ENCODE data around the gene RFK.
A peak's percentile ranks its signal among the peaks of the same experiment; 100 is the strongest.

Gene RFK

GRCh38 chr9:76431601-76432000 is 37.4 kb upstream of the RFK start:
- no peaks in the 10 kb centered on the region for H3K4me1 ChIP-seq
- no peak overlapping the region for H3K4me2 ChIP-seq
- H3K27ac ChIP-seq, result no peak overlapping the region
- H4K20me1 ChIP-seq, result no peaks in the 10 kb centered on the region
- no peaks in the 10 kb centered on the region for H3K27me3 ChIP-seq
- no peaks in the 10 kb centered on the region for H3K36me3 ChIP-seq
- H3K9me3 ChIP-seq (replicated peaks in 1 of 11), result peaks cover 0 to 13% (median 5%) of the 10 kb centered on the region in 11 experiments; a peak in 5 of 22 replicates
- H3K9ac ChIP-seq, result no peak overlapping the region
- no peak for TF ChIP-seq Cebpa-rat (IDR thresholded peaks at IDR 0.05)
- H3K4me3 ChIP-seq, result no peak overlapping the region

- no peaks in the 10 kb centered on the region for H3K36me3 ChIP-seq
- H3K4me1 ChIP-seq, result no peaks in the 10 kb centered on the region
- H3K4me2 ChIP-seq, result no peak overlapping the region
- H3K9me3 ChIP-seq (replicated peaks in 1 of 11), result no peaks in the 10 kb centered on the region
- no peaks in the 10 kb centered on the region for H3K27me3 ChIP-seq
- TF ChIP-seq Cebpa-rat (IDR thresholded peaks at IDR 0.05), result no peak
- H3K4me3 ChIP-seq, result no peak overlapping the region
- H3K9ac ChIP-seq, result no peak overlapping the region
- no peaks in the 10 kb centered on the region for H4K20me1 ChIP-seq
- no peak overlapping the region for H3K27ac ChIP-seq
These were observed 32.7 kb upstream of the RFK start for GRCh38 chr9:76426807-76427419.

GRCh38 chr9:76425677-76426453 is 31.6 kb upstream of the RFK start:
- TF ChIP-seq Cebpa-rat (IDR thresholded peaks at IDR 0.05), result no peak
- Histone ChIP-seq H3K27me3 (no peaks in the 10 kb centered on the region), H3K4me1 (no peaks in the 10 kb centered on the region), H3K4me3 (no peak overlapping the region), H3K4me2 (no peak overlapping the region), H3K9ac (no peak overlapping the region), H4K20me1 (no peaks in the 10 kb centered on the region), H3K36me3 (no peaks in the 10 kb centered on the region), H3K27ac (no peak overlapping the region), H3K9me3 (replicated peaks in 1 of 11) (no peaks in the 10 kb centered on the region)

- Histone ChIP-seq H3K4me2 (no peak overlapping the region), H3K4me3 (no peak overlapping the region), H3K36me3 (no peaks in the 10 kb centered on the region), H3K27ac (no peak overlapping the region), H3K9ac (no peak overlapping the region), H3K9me3 (replicated peaks in 1 of 11) (no peaks in the 10 kb centered on the region), H4K20me1 (no peaks in the 10 kb centered on the region), H3K4me1 (no peaks in the 10 kb centered on the region), H3K27me3 (no peaks in the 10 kb centered on the region)
- no peak for TF ChIP-seq Cebpa-rat (IDR thresholded peaks at IDR 0.05)
These were observed 30.3 kb upstream of the RFK start for GRCh38 chr9:76424491-76424890.

GRCh38 chr9:76423216-76424177 is 29.3 kb upstream of the RFK start:
- H3K9ac ChIP-seq, result no peak overlapping the region
- no peaks in the 10 kb centered on the region for H3K36me3 ChIP-seq
- H4K20me1 ChIP-seq, result no peaks in the 10 kb centered on the region
- no peaks in the 10 kb centered on the region for H3K27me3 ChIP-seq
- TF ChIP-seq Cebpa-rat (IDR thresholded peaks at IDR 0.05), result no peak
- H3K27ac ChIP-seq, result no peak overlapping the region
- no peaks in the 10 kb centered on the region for H3K4me1 ChIP-seq
- H3K9me3 ChIP-seq (replicated peaks in 1 of 11), result no peaks in the 10 kb centered on the region
- no peak overlapping the region for H3K4me2 ChIP-seq
- H3K4me3 ChIP-seq, result no peak overlapping the region

GRCh38 chr9:76419782-76420380 is 25.7 kb upstream of the RFK start:
- Histone ChIP-seq H3K4me2 (no peak overlapping the region), H3K36me3 (no peaks in the 10 kb centered on the region), H3K9me3 (replicated peaks in 1 of 11) (peaks cover 0 to 6% (median 4%) of the 10 kb centered on the region in 11 experiments; a peak in 19 of 22 replicates), H3K27ac (no peak overlapping the region), H3K27me3 (no peaks in the 10 kb centered on the region), H3K9ac (no peak overlapping the region), H3K4me1 (peaks cover 0 to 12% (median 0%) of the 10 kb centered on the region in 10 experiments; a peak in 3 of 20 replicates), H4K20me1 (no peaks in the 10 kb centered on the region), H3K4me3 (no peak overlapping the region)
- no peak for TF ChIP-seq Cebpa-rat (IDR thresholded peaks at IDR 0.05)

- Histone ChIP-seq H3K27me3 (no peaks in the 10 kb centered on the region), H3K9ac (no peak overlapping the region), H3K9me3 (replicated peaks in 1 of 11) (peaks cover 17 to 30% (median 22%) of the 10 kb centered on the region in 11 experiments), H3K27ac (no peak overlapping the region), H4K20me1 (no peaks in the 10 kb centered on the region), H3K36me3 (no peaks in the 10 kb centered on the region), H3K4me1 (peaks cover 0 to 23% (median 0%) of the 10 kb centered on the region in 10 experiments; a peak in 4 of 20 replicates), H3K4me2 (no peak overlapping the region), H3K4me3 (no peak overlapping the region)
- TF ChIP-seq Cebpa-rat (IDR thresholded peaks at IDR 0.05), result no peak
These were observed 23.2 kb upstream of the RFK start for GRCh38 chr9:76417394-76417793.

GRCh38 chr9:76415731-76416130 is 21.5 kb upstream of the RFK start:
- peaks cover 0 to 28% (median 0%) of the 10 kb centered on the region in 10 experiments; a peak in 4 of 20 replicates for H3K4me1 ChIP-seq
- peaks cover 17 to 30% (median 22%) of the 10 kb centered on the region in 11 experiments for H3K9me3 ChIP-seq (replicated peaks in 1 of 11)
- TF ChIP-seq Cebpa-rat (IDR thresholded peaks at IDR 0.05), result no peak
- H3K36me3 ChIP-seq, result no peaks in the 10 kb centered on the region
- H3K4me3 ChIP-seq, result no peak overlapping the region
- H3K4me2 ChIP-seq, result peak overlapping the region in 1 of 11 experiments; percentile 49; a peak in 3 of 22 replicates
- no peaks in the 10 kb centered on the region for H4K20me1 ChIP-seq
- no peak overlapping the region for H3K27ac ChIP-seq
- no peak overlapping the region for H3K9ac ChIP-seq
- H3K27me3 ChIP-seq, result no peaks in the 10 kb centered on the region

Data from BLaER1 treated with 17β-estradiol and CSF1 and Interleukin-3, amounts not matched to agents 10 nM and 100 nM (cell line).